Right hindlimb (tissue), 1 donor: ENCODE measurements around the gene ENPP5.

Source experiments
- DNase-seq: peaks from one replicate; pipeline ENCODE4 v3.0.0-alpha.2; 2018

ENPP5 gene

GRCh38 chr6:46170357-46171289 lies at the start of gene ENPP5:
Gene ENPP5 (minus strand): TSS chr6:46170980. CDS start chr6:46168262, 2,718 bp downstream.
- peak; percentile 82 for DNase-seq

GRCh38 chr6:46219661-46220060 lies 48.9 kb upstream of the ENPP5 start:
- DNase-seq: no peak

GRCh38 chr6:46218457-46218856 lies 47.7 kb upstream of the ENPP5 start:
- DNase-seq: no peak

- no peak for DNase-seq
Observed at GRCh38 chr6:46217671-46218131, 46.9 kb upstream of the ENPP5 start.

GRCh38 chr6:46216879-46217278 lies 46.1 kb upstream of the ENPP5 start:
- no peak for DNase-seq

GRCh38 chr6:46215777-46216176 lies 45.0 kb upstream of the ENPP5 start:
- no peak for DNase-seq

- no peak for DNase-seq
Observed at GRCh38 chr6:46215213-46215612, 44.4 kb upstream of the ENPP5 start.

- DNase-seq: no peak
Observed at GRCh38 chr6:46211917-46212316, 41.1 kb upstream of the ENPP5 start.

GRCh38 chr6:46210294-46210693 lies 39.5 kb upstream of the ENPP5 start:
- no peak for DNase-seq

GRCh38 chr6:46208303-46208702 lies 37.5 kb upstream of the ENPP5 start:
- DNase-seq: no peak

GRCh38 chr6:46207174-46207573 lies 36.4 kb upstream of the ENPP5 start:
- DNase-seq: no peak

- DNase-seq: no peak
Observed at GRCh38 chr6:46204880-46205650, 34.3 kb upstream of the ENPP5 start.

- DNase-seq: peak; percentile 23
Observed at GRCh38 chr6:46203391-46204177, 32.8 kb upstream of the ENPP5 start.

GRCh38 chr6:46201702-46202101 lies 30.9 kb upstream of the ENPP5 start:
- DNase-seq: no peak

- DNase-seq: no peak
Observed at GRCh38 chr6:46199387-46199786, 28.6 kb upstream of the ENPP5 start.

- DNase-seq: no peak
Observed at GRCh38 chr6:46191961-46192360, 21.2 kb upstream of the ENPP5 start.

- no peak for DNase-seq
Observed at GRCh38 chr6:46190889-46191288, 20.1 kb upstream of the ENPP5 start.

- DNase-seq: no peak
Observed at GRCh38 chr6:46189726-46190125, 18.9 kb upstream of the ENPP5 start.

GRCh38 chr6:46186583-46186982 lies 15.8 kb upstream of the ENPP5 start:
- DNase-seq: no peak

- DNase-seq: peak; percentile 44
Observed at GRCh38 chr6:46184114-46184513, 13.3 kb upstream of the ENPP5 start.

- DNase-seq: no peak
Observed at GRCh38 chr6:46175976-46176375, 5.2 kb upstream of the ENPP5 start.

- no peak for DNase-seq
Observed at GRCh38 chr6:46175446-46175845, 4.7 kb upstream of the ENPP5 start.

- no peak for DNase-seq
Observed at GRCh38 chr6:46174904-46175303, 4.1 kb upstream of the ENPP5 start.
